NB4 (cell line): Measurements from ENCODE around the gene ORAI2.

Source experiments
- DNase-seq: peaks from one replicate; pipeline ENCODE4 v3.0.0; 2010; ENCODE audit warnings: low read depth
- H3K4me3 ChIP-seq: one replicate; pipeline ENCODE4 v1.5.1; 2011; ENCODE audit warnings: mild to moderate bottlenecking, low read depth, low read length, moderate library complexity
- CTCF ChIP-seq: IDR thresholded peaks from one replicate; pipeline ENCODE4 v1.5.1; 2012; ENCODE audit warnings: low read depth, low read length
- MYC ChIP-seq: IDR thresholded peaks from 2 replicates; pipeline ENCODE4 v1.6.1; 2011; ENCODE audit warnings: low read depth, low read length
- POLR2A ChIP-seq: IDR thresholded peaks from 2 replicates; pipeline ENCODE4 v1.6.1; 2011; ENCODE audit warnings: mild to moderate bottlenecking; ENCODE audit not compliant: insufficient read length; ENCODE audit errors: extremely low read depth
- TF ChIP-seq, protein P1 (sequence below): IDR thresholded peaks from 2 replicates; pipeline ENCODE4 v1.6.1; 2011; ENCODE audit warnings: low read depth, low read length

Gene ORAI2

GRCh38 chr7:102417105-102417504 lies 16.3 kb upstream of the ORAI2 start:
- H3K4me3 ChIP-seq: no peak overlapping the region
- DNase-seq: no peak
- TF ChIP-seq CTCF: no peak
- TF ChIP-seq, protein P1, sequence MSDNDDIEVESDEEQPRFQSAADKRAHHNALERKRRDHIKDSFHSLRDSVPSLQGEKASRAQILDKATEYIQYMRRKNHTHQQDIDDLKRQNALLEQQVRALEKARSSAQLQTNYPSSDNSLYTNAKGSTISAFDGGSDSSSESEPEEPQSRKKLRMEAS: no peak

DNA sequence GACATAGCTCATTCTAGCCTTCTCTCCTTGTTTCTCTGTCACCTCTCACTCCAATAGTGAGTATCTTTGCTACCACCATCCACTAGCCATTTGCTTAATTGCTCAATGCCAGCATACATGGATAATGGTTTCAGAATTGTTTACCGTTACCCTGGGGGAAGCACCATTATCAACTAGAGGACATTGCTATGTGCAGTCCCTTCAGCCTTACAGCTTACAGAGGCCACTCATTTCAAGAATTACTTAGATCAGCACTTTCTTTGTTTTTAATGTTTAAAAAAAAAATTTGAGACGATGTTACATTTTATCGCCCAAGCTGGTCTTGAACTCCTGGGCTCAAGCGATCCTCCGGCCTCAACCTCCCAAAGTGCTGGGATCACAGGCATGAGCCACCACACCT lies 14.8 kb upstream of the ORAI2 start:
- DNase-seq: no peak
- no peak overlapping the region for H3K4me3 ChIP-seq
- TF ChIP-seq POLR2A: no peak
- TF ChIP-seq CTCF: no peak
- TF ChIP-seq MYC: no peak
- TF ChIP-seq, protein P1: no peak

- TF ChIP-seq, protein P1: no peak
- TF ChIP-seq POLR2A (no peak), MYC (no peak), CTCF (no peak)
- H3K4me3 ChIP-seq: no peak overlapping the region
- DNase-seq: no peak
These were observed 11.6 kb upstream of the ORAI2 start for GRCh38 chr7:102421706-102422240.

GRCh38 chr7:102424129-102424551 lies 9.2 kb upstream of the ORAI2 start:
- DNase-seq: no peak
- H3K4me3 ChIP-seq: no peak overlapping the region
- no peak for TF ChIP-seq CTCF
- TF ChIP-seq MYC: no peak

DNA sequence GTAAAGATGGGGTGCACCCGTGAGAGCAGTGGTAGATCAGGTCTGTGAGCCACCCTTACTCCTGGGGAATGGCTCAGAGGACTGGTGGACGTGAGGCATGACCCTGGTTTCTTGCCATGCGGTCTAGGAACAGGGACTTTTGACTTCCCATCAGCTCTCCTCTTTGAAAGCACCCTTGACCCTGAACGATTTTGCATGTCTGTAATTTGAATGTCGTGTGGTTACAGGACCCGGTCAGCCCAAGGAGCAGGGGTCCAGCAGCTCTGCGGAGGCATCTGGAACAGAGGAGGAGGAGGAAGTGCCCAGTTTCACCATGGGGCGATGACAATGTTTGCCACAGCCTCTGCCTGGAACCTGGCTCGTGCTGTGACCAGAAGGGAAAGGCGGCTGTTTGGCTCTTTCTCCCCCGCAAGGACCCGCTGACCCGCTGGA lies 8.6 kb upstream of the ORAI2 start:
- no peak for DNase-seq
- no peak overlapping the region for H3K4me3 ChIP-seq
- TF ChIP-seq POLR2A: no peak
- TF ChIP-seq MYC: no peak
- TF ChIP-seq, protein P1: no peak
- no peak for TF ChIP-seq CTCF

DNA sequence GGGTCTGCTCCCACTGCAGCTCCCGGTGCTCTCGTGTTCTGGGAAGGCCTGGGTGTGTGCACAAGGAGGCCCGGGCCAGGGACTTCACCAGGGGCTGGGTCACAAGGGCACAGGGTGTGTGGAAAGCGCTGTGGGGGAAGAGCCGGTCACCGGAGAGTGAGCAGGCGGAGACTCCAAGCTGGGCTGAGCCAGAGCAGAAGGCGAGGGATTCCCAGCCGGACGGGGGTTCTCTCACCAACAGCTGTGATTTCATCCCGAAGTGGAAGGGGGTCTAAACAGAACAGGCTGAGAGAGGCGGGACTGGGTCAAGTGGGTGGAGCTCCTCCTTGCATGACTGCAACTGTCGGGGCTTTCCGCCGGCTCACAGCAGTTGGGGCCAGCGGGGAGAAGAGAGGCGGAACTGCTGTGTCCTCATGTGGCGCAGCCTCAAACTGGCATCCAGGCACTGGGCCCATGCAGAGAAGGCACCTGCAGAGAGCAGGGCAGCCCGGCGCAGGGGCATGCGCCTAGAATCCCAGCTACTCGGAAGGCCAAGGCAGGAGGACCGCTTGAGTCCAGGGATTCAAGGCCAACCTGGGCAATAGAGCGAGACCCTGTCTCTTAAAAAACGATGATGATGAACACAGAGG lies 7.6 kb upstream of the ORAI2 start:
- TF ChIP-seq POLR2A (no peak), CTCF (no peak), MYC (no peak)
- TF ChIP-seq, protein P1: no peak
- H3K4me3 ChIP-seq: no peak overlapping the region
- no peak for DNase-seq
